ENCODE results near the gene EFCAB5.

DNA sequence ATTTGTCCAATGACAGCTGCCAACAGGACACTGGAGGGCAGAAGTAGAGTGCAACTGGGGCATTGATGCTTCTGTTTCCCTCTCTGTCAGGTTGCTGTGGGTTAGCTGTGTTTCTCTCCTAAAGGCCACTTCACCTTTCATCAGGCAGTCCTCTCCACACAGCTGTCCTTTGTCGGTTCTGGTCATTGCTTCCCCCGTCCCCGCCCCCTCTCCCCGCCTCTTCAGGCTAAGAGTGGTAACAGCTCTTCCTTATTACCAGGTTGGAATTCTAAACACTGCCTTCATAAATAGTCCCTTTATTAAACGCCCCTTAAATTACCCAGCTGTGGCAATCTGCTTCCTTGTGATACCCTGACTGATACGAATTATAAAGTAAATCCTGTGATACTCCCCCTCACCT, 143.4 kb downstream of the EFCAB5 start:
- TF ChIP-seq POLR2A (IDR thresholded peaks at IDR 0.05; ENCODE audit: low read length) (no peak), GATA1 (IDR thresholded peaks at IDR 0.05; ENCODE audit: low read depth, low read length) (no peak)

Data from erythroblast (primary cell).